GM23248 (cell line): ENCODE results near the gene GRPEL1.

ENCODE experiments used
- EZH2 ChIP-seq: fragments of 200-600 bp; sonication (generic); IDR thresholded peaks from 2 replicates; pipeline ENCODE4 v1.6.1; 2018; ENCODE audit warnings: antibody characterized with exemption, mild to moderate bottlenecking; ENCODE audit not compliant: insufficient read depth, poor library complexity, severe bottlenecking
- EZH2phosphoT487 ChIP-seq: fragments of 200-600 bp; sonication (generic); IDR thresholded peaks from 2 replicates; pipeline ENCODE4 v1.6.1; 2018; ENCODE audit warnings: antibody characterized with exemption, moderate library complexity, mild to moderate bottlenecking, low read depth; ENCODE audit not compliant: insufficient read depth

- TF ChIP-seq EZH2phosphoT487 (no peak), EZH2 (no peak)
These were observed 40.6 kb downstream of the GRPEL1 start for GRCh38 chr4:7027284-7027683.
